CD4-positive, CD25-positive, alpha-beta regulatory T cell (primary cell): ENCODE measurements around the gene APOO. TPM values are rescaled to one million over a fixed set of nuclear protein-coding genes. Genes with fewer than 3 reads are reported as not detected.

Experiments
- ATAC-seq, 2 donors: fragments of 150-1000 bp; cut with Tn5 transposase; one replicate each; pipeline ENCODE4 v1.10.0; 2021; ENCODE audit warnings: low read depth in 2 of 2, moderate number of reproducible peaks in 2 of 2, moderate library complexity in 1 of 2
- DNase-seq, 3 donors: peaks; one replicate each; pipeline versions ENCODE4 v3.0.0 to v3.0.0-alpha.2; 2012 to 2022; ENCODE audit warnings: mixed read lengths in 1 of 3
- H3K27ac ChIP-seq: one replicate; pipeline ENCODE4 v1.7.0; 2013; ENCODE audit warnings: mild to moderate bottlenecking, low read length; ENCODE audit not compliant: insufficient read depth, poor library complexity, severe bottlenecking
- H3K27me3 ChIP-seq: one replicate; pipeline ENCODE4 v1.7.0; 2013; ENCODE audit warnings: low read length; ENCODE audit not compliant: control insufficient read depth, insufficient read depth
- H3K36me3 ChIP-seq: one replicate; pipeline ENCODE4 v1.7.0; 2013; ENCODE audit warnings: mild to moderate bottlenecking, low read length, moderate library complexity; ENCODE audit not compliant: control insufficient read depth, insufficient read depth
- H3K4me1 ChIP-seq: 2 replicates; pipeline ENCODE4 v1.7.0; 2013; ENCODE audit warnings: mild to moderate bottlenecking, low read length; ENCODE audit not compliant: insufficient read depth, control insufficient read depth, poor library complexity, severe bottlenecking
- H3K4me3 ChIP-seq: one replicate; pipeline ENCODE4 v1.7.0; 2013; ENCODE audit warnings: low read depth, mild to moderate bottlenecking, low read length, moderate library complexity
- H3K9me3 ChIP-seq, 2 experiments: 1 replicate in 1 of 2; 2 replicates in 1 of 2; pipeline ENCODE4 v1.7.0; 2013; ENCODE audit warnings: low read length in 2 of 2, mild to moderate bottlenecking in 1 of 2, moderate library complexity in 1 of 2; ENCODE audit not compliant: control insufficient read depth in 2 of 2
- H3K27ac Mint-ChIP-seq, 3 donors: one replicate each; pipeline ENCODE4 v1.8.0; 2020 to 2022; ENCODE audit warnings: mild to moderate bottlenecking in 3 of 3, mixed read lengths in 3 of 3, moderate library complexity in 2 of 3
- H3K27me3 Mint-ChIP-seq: one replicate; pipeline ENCODE4 v1.8.0; 2022; ENCODE audit warnings: mild to moderate bottlenecking, mixed read lengths
- H3K36me3 Mint-ChIP-seq: one replicate; pipeline ENCODE4 v1.8.0; 2020; ENCODE audit warnings: mixed read lengths
- H3K4me1 Mint-ChIP-seq, 4 donors: one replicate each; pipeline ENCODE4 v1.8.0; 2020 to 2022; ENCODE audit warnings: mixed read lengths in 4 of 4, mild to moderate bottlenecking in 1 of 4
- H3K4me3 Mint-ChIP-seq, 4 donors: one replicate each; pipeline ENCODE4 v1.8.0; 2020 to 2022; ENCODE audit warnings: mild to moderate bottlenecking in 4 of 4, mixed read lengths in 4 of 4, moderate library complexity in 3 of 4
- H3K9me3 Mint-ChIP-seq, 7 donors: one replicate each; pipeline ENCODE4 v1.8.0; 2020 to 2022; ENCODE audit warnings: mixed read lengths in 7 of 7, mild to moderate bottlenecking in 3 of 7, moderate library complexity in 2 of 7
- polyA plus RNA-seq, 4 donors: library from polyadenylated mRNA; unstranded; fragments of 300-500 nt; fragmentation: Illumina TruSeq; gene quantifications; one replicate each; pipeline ENCODE4 v1.2.3, GENCODE V29; 2021
- total RNA-seq: library from RNA; stranded (reverse); gene quantifications from one replicate; pipeline ENCODE4 v1.2.3, GENCODE V29; 2022

Gene APOO
- total and polyA plus RNA-seq, 5 donors from 2014 or later, result 13.5 to 20.9 (median 14.4) TPM

DNA sequence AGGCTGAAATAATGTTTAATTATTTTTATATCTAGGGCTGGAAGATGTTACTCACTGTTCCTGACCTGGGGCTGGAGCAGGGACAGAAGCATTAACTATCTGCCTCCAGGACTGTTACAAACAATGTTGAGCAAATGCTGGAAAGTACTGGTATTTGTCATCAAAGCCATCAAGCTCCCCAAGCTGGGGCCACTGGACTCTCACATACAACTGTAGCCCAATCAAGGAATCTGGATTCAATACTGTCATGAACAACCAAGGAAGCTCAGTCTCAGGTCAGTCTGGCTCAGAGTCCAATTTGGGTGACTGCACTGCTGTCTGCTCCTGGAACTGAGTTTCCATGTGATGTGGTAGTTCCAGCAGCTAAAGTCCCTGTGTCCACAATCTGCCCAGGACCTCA is 50.4 kb downstream of the APOO start:
- no peak overlapping the region for H3K27ac ChIP-seq
- no peaks in the 10 kb centered on the region for H3K4me1 ChIP-seq
- no peaks in the 10 kb centered on the region for H3K27me3 Mint-ChIP-seq
- H3K9me3 Mint-ChIP-seq, result no peaks in the 10 kb centered on the region
- peaks cover 8% of the 10 kb centered on the region for H3K36me3 Mint-ChIP-seq
- H3K27ac Mint-ChIP-seq, result no peak overlapping the region
- no peak overlapping the region for H3K4me3 ChIP-seq
- DNase-seq, result no peak
- H3K4me1 Mint-ChIP-seq, result peaks cover 0 to 13% (median 4%) of the 10 kb centered on the region in 4 donors
- no peaks in the 10 kb centered on the region for H3K27me3 ChIP-seq
- ATAC-seq, result no peak
- H3K9me3 ChIP-seq, result no peaks in the 10 kb centered on the region
- no peak overlapping the region for H3K4me3 Mint-ChIP-seq
- H3K36me3 ChIP-seq, result peaks cover 4% of the 10 kb centered on the region

DNA sequence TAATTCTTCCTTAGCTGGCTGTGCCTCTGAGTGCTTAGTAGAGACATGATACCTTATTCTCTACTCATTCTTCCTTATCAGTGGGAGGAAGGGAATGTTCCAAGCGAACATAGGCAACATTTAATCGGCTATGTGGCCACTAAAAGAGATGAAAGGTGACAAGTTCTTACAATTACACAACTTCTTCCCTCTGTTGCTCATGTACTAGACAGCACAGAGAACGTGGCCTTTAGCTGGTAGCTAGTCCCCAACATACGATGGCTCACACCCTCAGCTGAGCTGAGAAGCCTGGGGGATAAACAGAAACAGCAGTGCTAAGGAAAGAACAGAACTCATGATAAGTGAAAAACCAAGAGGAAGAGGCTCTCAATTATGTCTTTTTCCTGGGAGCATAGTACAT is 52.2 kb downstream of the APOO start:
- no peaks in the 10 kb centered on the region for H3K9me3 ChIP-seq
- Mint-ChIP-seq H3K27me3 (no peaks in the 10 kb centered on the region), H3K27ac (no peak overlapping the region), H3K9me3 (no peaks in the 10 kb centered on the region), H3K4me3 (no peak overlapping the region), H3K4me1 (no peaks in the 10 kb centered on the region), H3K36me3 (peaks cover 8% of the 10 kb centered on the region)
- DNase-seq (no peak), ATAC-seq (no peak)
- H3K36me3 ChIP-seq, result peaks cover 4% of the 10 kb centered on the region
- H3K4me3 ChIP-seq, result no peak overlapping the region
- H3K27ac ChIP-seq, result no peak overlapping the region
- no peaks in the 10 kb centered on the region for H3K27me3 ChIP-seq
- H3K4me1 ChIP-seq, result no peaks in the 10 kb centered on the region

DNA sequence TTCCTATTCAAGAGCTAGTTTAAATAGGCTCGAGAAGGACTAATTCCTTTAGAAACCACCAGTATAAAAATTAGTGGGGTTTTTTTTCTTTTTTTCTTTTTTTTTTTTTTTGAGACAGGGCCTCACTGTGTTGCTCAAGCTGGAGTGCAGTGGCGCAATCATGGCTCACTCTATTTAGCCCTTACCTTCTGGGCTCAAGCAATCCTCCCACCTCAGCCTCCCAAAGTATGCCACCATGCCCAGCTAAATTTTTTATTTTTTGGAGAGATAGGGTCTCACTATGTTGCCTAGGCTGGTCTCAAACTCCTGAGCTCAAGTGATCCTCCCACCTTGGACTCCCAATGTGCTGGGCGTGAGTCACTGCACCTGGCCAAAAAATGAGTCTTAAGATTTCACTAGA is 52.8 kb downstream of the APOO start:
- Histone ChIP-seq H3K4me3 (no peak overlapping the region), H3K27me3 (no peaks in the 10 kb centered on the region), H3K9me3 (no peaks in the 10 kb centered on the region), H3K27ac (no peak overlapping the region), H3K4me1 (no peaks in the 10 kb centered on the region), H3K36me3 (peaks cover 4% of the 10 kb centered on the region)
- Mint-ChIP-seq H3K36me3 (peaks cover 8% of the 10 kb centered on the region), H3K4me1 (no peaks in the 10 kb centered on the region), H3K9me3 (no peaks in the 10 kb centered on the region), H3K4me3 (no peak overlapping the region), H3K27ac (no peak overlapping the region), H3K27me3 (no peaks in the 10 kb centered on the region)
- ATAC-seq, result no peak
- DNase-seq, result no peak

DNA sequence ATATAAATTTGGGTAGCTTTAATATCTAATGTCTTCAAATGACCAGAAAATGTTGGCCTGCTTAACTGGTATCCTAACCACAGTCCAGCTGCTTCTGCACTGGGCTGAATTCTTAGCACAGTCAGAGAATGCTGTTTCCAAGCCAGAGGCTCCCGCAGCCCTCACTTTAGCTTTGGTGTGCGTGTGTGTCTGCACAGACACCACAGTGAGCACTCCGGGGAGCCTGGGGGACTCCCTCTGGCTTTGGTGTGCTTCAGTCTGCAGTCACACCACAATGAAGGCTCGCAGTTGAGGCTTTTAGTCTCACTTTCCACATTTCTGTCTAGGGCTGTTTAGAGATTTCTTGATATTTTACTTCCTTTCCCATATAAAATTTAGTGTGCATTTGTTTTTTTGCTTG is 53.6 kb downstream of the APOO start:
- no peaks in the 10 kb centered on the region for H3K4me1 ChIP-seq
- H3K9me3 ChIP-seq, result no peaks in the 10 kb centered on the region
- peaks cover 4% of the 10 kb centered on the region for H3K36me3 ChIP-seq
- ATAC-seq (no peak), DNase-seq (no peak)
- no peak overlapping the region for H3K27ac Mint-ChIP-seq
- no peak overlapping the region for H3K4me3 Mint-ChIP-seq
- H3K4me1 Mint-ChIP-seq, result no peaks in the 10 kb centered on the region
- H3K27me3 ChIP-seq, result no peaks in the 10 kb centered on the region
- no peaks in the 10 kb centered on the region for H3K9me3 Mint-ChIP-seq
- H3K36me3 Mint-ChIP-seq, result peaks cover 8% of the 10 kb centered on the region
- H3K4me3 ChIP-seq, result no peak overlapping the region
- H3K27ac ChIP-seq, result no peak overlapping the region
- no peaks in the 10 kb centered on the region for H3K27me3 Mint-ChIP-seq

DNA sequence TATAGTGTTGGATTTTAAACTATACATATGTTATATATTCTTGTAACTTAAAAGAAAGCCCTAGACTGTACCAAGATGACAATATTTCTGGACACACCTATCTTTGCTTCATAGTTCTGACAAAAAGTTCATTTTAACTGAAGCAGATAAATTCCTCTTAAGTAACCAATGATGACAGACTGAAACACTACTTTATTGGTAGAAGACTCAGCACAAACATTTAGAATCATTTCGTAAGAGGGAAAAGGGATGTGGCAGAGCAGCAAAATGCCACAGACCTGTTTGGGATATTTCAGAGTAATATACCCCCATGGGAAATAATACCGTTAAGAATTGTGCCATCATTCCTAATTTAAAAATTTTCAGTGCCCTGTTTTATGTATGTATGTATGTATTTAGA is 56.2 kb downstream of the APOO start:
- Histone ChIP-seq H3K27ac (no peak overlapping the region), H3K27me3 (no peaks in the 10 kb centered on the region), H3K9me3 (no peaks in the 10 kb centered on the region), H3K36me3 (no peaks in the 10 kb centered on the region), H3K4me3 (no peak overlapping the region), H3K4me1 (no peaks in the 10 kb centered on the region)
- Mint-ChIP-seq H3K27me3 (no peaks in the 10 kb centered on the region), H3K4me3 (no peak overlapping the region), H3K27ac (no peak overlapping the region), H3K9me3 (no peaks in the 10 kb centered on the region), H3K36me3 (peaks cover 4% of the 10 kb centered on the region), H3K4me1 (no peaks in the 10 kb centered on the region)
- DNase-seq (no peak), ATAC-seq (no peak)

DNA sequence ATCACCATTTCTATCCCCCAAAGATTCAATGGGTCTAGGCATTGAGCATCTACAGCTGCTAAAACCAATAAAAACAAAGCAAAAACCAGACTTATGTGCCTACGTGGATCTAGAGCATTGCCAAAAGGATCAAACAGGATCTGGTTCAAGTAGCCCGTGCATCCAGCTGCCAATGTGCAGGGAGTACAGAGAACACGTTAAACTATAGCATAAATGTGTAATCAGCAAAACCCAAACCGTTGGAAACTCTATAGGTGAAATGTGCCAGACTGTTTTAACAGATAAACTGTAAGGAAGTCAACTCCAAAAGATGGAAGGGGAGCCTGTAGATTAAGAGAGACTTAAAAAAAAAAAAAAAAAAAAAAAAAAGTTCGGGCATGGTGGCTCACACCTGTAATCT is 58.5 kb downstream of the APOO start:
- Histone ChIP-seq H3K36me3 (no peaks in the 10 kb centered on the region), H3K4me3 (no peak overlapping the region), H3K9me3 (no peaks in the 10 kb centered on the region), H3K27ac (no peak overlapping the region), H3K27me3 (no peaks in the 10 kb centered on the region), H3K4me1 (no peaks in the 10 kb centered on the region)
- ATAC-seq (no peak), DNase-seq (no peak)
- Mint-ChIP-seq H3K4me1 (peaks cover 0 to 2% (median 0%) of the 10 kb centered on the region in 4 donors), H3K9me3 (no peaks in the 10 kb centered on the region), H3K27ac (no peak overlapping the region), H3K4me3 (no peak overlapping the region), H3K27me3 (no peaks in the 10 kb centered on the region), H3K36me3 (no peaks in the 10 kb centered on the region)

DNA sequence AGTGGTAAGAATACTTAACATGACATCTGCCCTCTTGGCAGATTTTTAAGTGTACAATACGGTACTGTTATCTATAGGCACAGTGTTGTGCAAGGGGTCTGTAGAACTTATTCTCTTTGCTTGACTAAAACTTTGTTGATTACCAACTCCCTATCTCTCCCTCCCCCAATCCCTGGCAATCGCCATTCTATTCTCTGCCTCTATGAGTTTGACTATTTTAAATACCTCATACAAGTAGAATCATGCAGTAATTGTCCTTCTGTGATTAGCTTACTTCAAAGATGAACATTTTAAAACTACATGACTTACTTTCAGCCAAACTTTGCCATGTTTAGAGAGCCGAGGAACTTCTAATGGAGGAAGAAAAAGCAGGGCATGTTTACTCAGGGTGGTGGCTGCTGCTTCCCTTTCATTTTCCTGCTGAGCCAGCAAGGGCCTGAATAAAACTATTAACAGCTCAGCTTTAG is 62.4 kb downstream of the APOO start:
- ATAC-seq (no peak), DNase-seq (no peak)
- H3K27ac Mint-ChIP-seq, result no peak overlapping the region
- H3K4me3 Mint-ChIP-seq, result no peak overlapping the region
- no peaks in the 10 kb centered on the region for H3K9me3 Mint-ChIP-seq
- H3K27me3 ChIP-seq, result no peaks in the 10 kb centered on the region
- H3K36me3 ChIP-seq, result no peaks in the 10 kb centered on the region
- H3K27me3 Mint-ChIP-seq, result no peaks in the 10 kb centered on the region
- H3K27ac ChIP-seq, result no peak overlapping the region
- H3K4me3 ChIP-seq, result no peak overlapping the region
- H3K9me3 ChIP-seq, result no peaks in the 10 kb centered on the region
- no peaks in the 10 kb centered on the region for H3K36me3 Mint-ChIP-seq
- H3K4me1 Mint-ChIP-seq, result peaks cover 0 to 2% (median 0%) of the 10 kb centered on the region in 4 donors
- no peaks in the 10 kb centered on the region for H3K4me1 ChIP-seq

DNA sequence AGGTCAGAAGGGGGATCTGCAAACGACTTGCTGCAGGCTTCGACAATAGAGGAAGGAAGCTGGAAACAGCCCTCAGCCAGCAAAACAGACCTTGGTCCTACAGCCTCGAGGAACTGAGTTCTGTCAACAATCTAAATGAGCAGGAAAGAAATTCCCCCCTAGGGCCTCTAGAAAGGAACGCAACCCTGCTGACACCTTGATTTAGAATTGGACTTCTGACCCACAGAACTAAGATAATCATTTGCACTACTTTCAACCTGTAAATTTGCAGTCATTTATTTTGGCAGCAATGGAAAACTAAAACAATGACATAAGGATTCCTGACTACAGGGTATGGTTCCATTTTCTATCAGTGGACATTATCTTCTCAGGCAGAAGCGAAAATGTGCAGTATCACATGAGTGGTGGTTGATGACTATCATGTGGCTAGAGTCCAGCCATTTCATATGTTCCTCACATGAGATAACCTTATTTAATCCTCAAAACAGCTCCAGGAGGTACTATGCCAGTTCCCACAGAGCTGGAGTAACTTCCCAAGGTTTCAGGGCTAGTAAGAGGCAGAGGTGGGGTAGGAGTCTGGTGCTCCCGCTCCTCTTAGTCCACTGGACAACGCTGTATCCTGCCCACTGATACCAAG is 63.1 kb downstream of the APOO start:
- Mint-ChIP-seq H3K36me3 (no peaks in the 10 kb centered on the region), H3K4me3 (no peak overlapping the region), H3K27me3 (no peaks in the 10 kb centered on the region), H3K4me1 (peaks cover 0 to 2% (median 0%) of the 10 kb centered on the region in 4 donors), H3K9me3 (no peaks in the 10 kb centered on the region), H3K27ac (no peak overlapping the region)
- Histone ChIP-seq H3K27me3 (no peaks in the 10 kb centered on the region), H3K27ac (no peak overlapping the region), H3K4me1 (no peaks in the 10 kb centered on the region), H3K4me3 (no peak overlapping the region), H3K36me3 (no peaks in the 10 kb centered on the region), H3K9me3 (no peaks in the 10 kb centered on the region)
- DNase-seq (no peak), ATAC-seq (no peak)
